Endothelial cell of umbilical vein (primary cell): ENCODE measurements around the gene PRR5L. TPM values are rescaled to one million over a fixed set of nuclear protein-coding genes. Genes with fewer than 3 reads are reported as not detected.

Source experiments
- BruUV-seq: library from RNA; stranded (reverse); fragments of 400-500 nt; replicated peaks from 2 replicates; lab custom pipeline; 2021; lab: Mats Ljungman, UMichigan
- CTCF ChIA-PET: fragments of 300-600, 350-600 bp; sonication (Branson Sonifier 250); formaldehyde crosslinking; loops from one replicate; lab custom pipeline; 2021; ENCODE audit warnings: antibody characterized with exemption, inconsistent platforms; lab: Charles Lee
- POLR2A ChIA-PET: fragments of 300-600, 350-600 bp; sonication (Branson Sonifier 250); formaldehyde crosslinking; loops from one replicate; lab custom pipeline; 2021; ENCODE audit warnings: antibody characterized with exemption, inconsistent platforms; lab: Charles Lee
- DNase-seq: peaks from one replicate; pipeline ENCODE4 v3.0.0-alpha.2; 2011; ENCODE audit warnings: low read depth, low spot score
- FAIRE-seq: peaks from 2 replicates; lab custom pipeline; 2011; peaks lifted over from hg19 to GRCh38; lab: Jason Lieb, UNC
- H2AFZ ChIP-seq: 2 replicates; pipeline ENCODE4 v1.6.0; 2012; ENCODE audit warnings: low read depth, low read length, control low read depth, inconsistent platforms
- H3K27ac ChIP-seq: 2 replicates; pipeline ENCODE4 v1.5.1; 2011; ENCODE audit warnings: low read depth, mild to moderate bottlenecking, control low read depth, low read length, moderate library complexity; ENCODE audit not compliant: insufficient read depth
- H3K27me3 ChIP-seq, 2 experiments: 2 replicates each; pipeline versions ENCODE4 v1.6.0 to v1.6.1; 2011; ENCODE audit warnings: low read length in 2 of 2, mixed read lengths in 1 of 2; ENCODE audit not compliant: control insufficient read depth in 2 of 2, insufficient read depth in 2 of 2
- H3K36me3 ChIP-seq, 2 experiments: 2 replicates in 1 of 2; 3 replicates in 1 of 2; pipeline ENCODE4 v1.5.1; 2011; ENCODE audit warnings: low read length in 2 of 2, mild to moderate bottlenecking in 1 of 2, moderate library complexity in 1 of 2; ENCODE audit not compliant: control insufficient read depth in 2 of 2, insufficient read depth in 2 of 2; ENCODE audit errors: extremely low read depth in 1 of 2
- H3K4me1 ChIP-seq: 3 replicates; pipeline ENCODE4 v1.5.1; 2011; ENCODE audit warnings: mild to moderate bottlenecking, low read length; ENCODE audit not compliant: control insufficient read depth, insufficient read depth; ENCODE audit errors: extremely low read depth
- H3K4me2 ChIP-seq: 2 replicates; pipeline ENCODE4 v1.6.1; 2011; ENCODE audit warnings: low read length, control low read depth, mixed read lengths; ENCODE audit not compliant: insufficient read depth
- H3K4me3 ChIP-seq, 3 experiments: fragments of 200-600 bp in 1 of 3; sonication (generic), shearing (Covaris generic) in 1 of 3; replicated peaks in 1 of 3; 2 replicates each; pipeline ENCODE4 v1.5.1; 2011 to 2016; ENCODE audit warnings: control low read depth in 3 of 3, low read length in 3 of 3, mild to moderate bottlenecking in 2 of 3, inconsistent platforms in 1 of 3, low read depth in 1 of 3, moderate library complexity in 1 of 3; ENCODE audit not compliant: insufficient read depth in 1 of 3
- H3K79me2 ChIP-seq: 2 replicates; pipeline ENCODE4 v1.6.0; 2012; ENCODE audit warnings: low read length, inconsistent platforms; ENCODE audit not compliant: control insufficient read depth, insufficient read depth
- H3K9ac ChIP-seq: replicated peaks from 2 replicates; pipeline ENCODE3; 2011; ENCODE audit warnings: low read length, control low read depth; ENCODE audit not compliant: insufficient read depth; ENCODE audit errors: extremely low read depth
- H3K9me1 ChIP-seq: replicated peaks from 3 replicates; pipeline ENCODE4 v1.6.0; 2011; ENCODE audit warnings: mild to moderate bottlenecking, low read length; ENCODE audit not compliant: control insufficient read depth, insufficient read depth; ENCODE audit errors: extremely low read depth
- H3K9me3 ChIP-seq: replicated peaks from 2 replicates; pipeline ENCODE4 v1.5.1; 2012; ENCODE audit warnings: low read length, inconsistent platforms; ENCODE audit not compliant: control insufficient read depth, insufficient read depth
- H4K20me1 ChIP-seq: replicated peaks from 2 replicates; pipeline ENCODE3; 2011; ENCODE audit warnings: mild to moderate bottlenecking, low read length; ENCODE audit not compliant: control insufficient read depth, insufficient read depth; ENCODE audit errors: extremely low read depth
- CTCF ChIP-seq, 2 donors: IDR thresholded peaks; 1 replicate in 1 of 2; 2 replicates in 1 of 2; pipeline ENCODE4 v1.5.1; 2011; ENCODE audit warnings: low read length in 2 of 2, mild to moderate bottlenecking in 2 of 2, moderate library complexity in 2 of 2, control low read depth in 1 of 2, inconsistent platforms in 1 of 2, low read depth in 1 of 2; ENCODE audit not compliant: insufficient read depth in 1 of 2; ENCODE audit errors: extremely low read depth in 1 of 2
- EZH2 ChIP-seq: IDR thresholded peaks from 2 replicates; pipeline ENCODE4 v1.6.1; 2012; ENCODE audit warnings: borderline replicate concordance, low read depth, mild to moderate bottlenecking, moderate library complexity, low read length, inconsistent platforms; ENCODE audit not compliant: severe bottlenecking
- FOS ChIP-seq: IDR thresholded peaks from 2 replicates; pipeline ENCODE4 v1.6.1; 2011; ENCODE audit warnings: mild to moderate bottlenecking, low read length, moderate library complexity, borderline replicate concordance; ENCODE audit not compliant: insufficient read depth
- GATA2 ChIP-seq: IDR thresholded peaks from 2 replicates; pipeline ENCODE4 v1.7.0; 2011; ENCODE audit warnings: low read depth, mild to moderate bottlenecking, moderate library complexity, mixed read lengths, low read length; ENCODE audit not compliant: insufficient read length, insufficient read depth
- JUN ChIP-seq: IDR thresholded peaks from 2 replicates; pipeline ENCODE4 v1.6.1; 2011; ENCODE audit warnings: borderline replicate concordance, low read depth; ENCODE audit not compliant: insufficient read length, insufficient read depth
- MAX ChIP-seq: IDR thresholded peaks from 2 replicates; pipeline ENCODE4 v1.6.1; 2011; ENCODE audit not compliant: insufficient read depth, insufficient read length
- MYC ChIP-seq: IDR thresholded peaks from one replicate; pipeline ENCODE4 v1.6.1; 2011; ENCODE audit warnings: mild to moderate bottlenecking, low read depth, low read length
- POLR2A ChIP-seq: IDR thresholded peaks from 2 replicates; pipeline ENCODE4 v1.6.1; 2012; ENCODE audit warnings: low read depth, mild to moderate bottlenecking, control low read depth, low read length
- POLR2AphosphoS5 ChIP-seq: IDR thresholded peaks from 2 replicates; pipeline ENCODE4 v1.6.1; 2012; ENCODE audit warnings: low read depth, mild to moderate bottlenecking, control low read depth, low read length, moderate library complexity; ENCODE audit not compliant: insufficient read depth
- dilution Hi-C: fragments of 300-500 bp; cut with MboI; formaldehyde crosslinking; loops from one replicate; pipeline ENCODE4 v1.15.0; 2019; ENCODE audit warnings: low sequenced_read_pairs; ENCODE audit not compliant: extremely low pct_ligation_motif_present
- intact Hi-C: fragments of 100-400 bp; cut with micrococcal nuclease; formaldehyde crosslinking; loops from one replicate; pipeline ENCODE4 v1.10.0; 2022
- polyA plus RNA-seq, 4 experiments: library from polyadenylated mRNA; depleted of rRNA in 3 of 4; stranded (reverse) in 3 of 4; unstranded in 1 of 4; fragments of >200 nt; gene quantifications; 2 replicates each; pipeline versions ENCODE4 v1.2.1 to v1.2.3, GENCODE V29; 2011 to 2012; ENCODE audit warnings: missing spikeins in 1 of 4
- total RNA-seq: library from RNA; stranded (reverse); gene quantifications from 2 replicates; pipeline ENCODE4 v1.2.3, GENCODE V29; 2021

The PRR5L gene
- total and polyA plus RNA-seq, 2 donors (not counting 3 experiments of a cell fraction or from before 2014, with no cell fraction given) = 2.5 to 6.1 TPM

GRCh38 chr11:36381015-36381360 lies 84.9 kb downstream of the PRR5L start:
- no peak overlapping the region for H3K27ac ChIP-seq
- H3K27me3 ChIP-seq = peaks cover 8 to 9% of the 10 kb centered on the region in 2 experiments
- POLR2A ChIA-PET = interaction anchor here (0.7 kb wide), 1 partner anchor 1278 kb away, joined by 7 read pairs; no protein-coding TSS in a partner anchor
- TF ChIP-seq MYC (no peak), GATA2 (no peak), POLR2AphosphoS5 (no peak), CTCF (IDR thresholded peaks at IDR 0.05; ENCODE audit: extremely low read depth in 1 of 2, insufficient read depth in 1 of 2, low read depth in 1 of 2, low read length in 2 of 2) (no peak), POLR2A (no peak), EZH2 (no peak), MAX (no peak), JUN (no peak), FOS (no peak)
- no TSS peak for BruUV-seq
- H3K36me3 ChIP-seq = peaks cover 0 to 3% of the 10 kb centered on the region in 2 experiments
- DNase-seq (no peak), FAIRE-seq (no peak)
- no peak overlapping the region for H2AFZ ChIP-seq
- no peaks in the 10 kb centered on the region for H3K9me1 ChIP-seq
- intact Hi-C loops (no loop called here), dilution Hi-C loops (no loop called here)
- H3K4me3 ChIP-seq = no peak overlapping the region
- no peak overlapping the region for H3K9ac ChIP-seq
- CTCF ChIA-PET = interaction anchor here (0.8 to 1.7 kb wide), 6 partner anchors 14 to 112 kb away, joined by 3 to 7 read pairs (median 4); no protein-coding TSS in a partner anchor
- H3K4me1 ChIP-seq = peaks cover 10% of the 10 kb centered on the region
- H4K20me1 ChIP-seq = no peaks in the 10 kb centered on the region
- no peak overlapping the region for H3K4me2 ChIP-seq
- no peaks in the 10 kb centered on the region for H3K9me3 ChIP-seq
- H3K79me2 ChIP-seq = no peaks in the 10 kb centered on the region
